Testis (tissue), 3 donors: ENCODE results near the gene BAMBI. TPM values are rescaled to one million over a fixed set of nuclear protein-coding genes. Genes with fewer than 3 reads are reported as not detected.

ENCODE experiments used
- DNase-seq: peaks from one replicate; pipeline ENCODE4 v3.0.0-alpha.2; 2019
- H3K27ac ChIP-seq, 2 donors: fragments of 200-600 bp; sonication (generic); one replicate each; pipeline ENCODE4 v1.5.1; 2019
- H3K27me3 ChIP-seq: fragments of 200-600 bp; sonication (generic); one replicate; pipeline ENCODE4 v1.5.1; 2019
- H3K36me3 ChIP-seq: fragments of 200-600 bp; sonication (generic); one replicate; pipeline ENCODE4 v1.5.1; 2017; ENCODE audit warnings: low read depth; ENCODE audit errors: missing control alignments
- H3K4me1 ChIP-seq: fragments of 200-600 bp; sonication (generic); one replicate; pipeline ENCODE4 v1.5.1; 2019
- H3K4me3 ChIP-seq, 2 donors: fragments of 200-600 bp; sonication (generic); one replicate each; pipeline ENCODE4 v1.5.1; 2017 to 2019
- H3K9me3 ChIP-seq: fragments of 200-600 bp; sonication (generic); one replicate; pipeline ENCODE4 v1.5.1; 2017
- POLR2A ChIP-seq: fragments of 450-650 bp; IDR thresholded peaks from one replicate; pipeline ENCODE4 v1.6.1; 2017; ENCODE audit warnings: antibody characterized with exemption, mild to moderate bottlenecking, moderate library complexity
- WGBS, 2 donors: methylation state at CpG; one replicate each; pipeline ENCODE4 v1.1.5; 2018; 5-methylcytosine and 5-hydroxymethylcytosine counted together
- intact Hi-C: fragments of 100-400 bp; cut with DNase I; formaldehyde crosslinking; loops from one replicate; pipeline ENCODE4 v1.15.1; 2023; ENCODE audit warnings: low total_unique reads
- polyA plus RNA-seq: library from polyadenylated mRNA; stranded (reverse); fragments of 350-450 nt; fragmentation: Illumina TruSeq; extraction: RNeasy Lipid Tissue Mini Kit (QIAGEN cat#74804); gene quantifications from one replicate; pipeline ENCODE4 v1.2.3, GENCODE V29; 2014; ENCODE audit warnings: low read depth, low replicate concordance; ENCODE audit not compliant: insufficient read depth
- total RNA-seq, 2 donors: library from RNA; depleted of rRNA; stranded (reverse); fragments of >200 nt; gene quantifications; one replicate each; pipeline ENCODE4 v1.2.3, GENCODE V29; 2016
- TF ChIP-seq, protein P1 (sequence below), 3 experiments: fragments of 450-650 bp in 2 of 3; fragments of 200-600 bp in 1 of 3; sonication (generic) in 1 of 3; IDR thresholded peaks; one replicate each; pipeline ENCODE4 v1.5.1; 2016 to 2019; ENCODE audit warnings: antibody characterized with exemption in 3 of 3, mild to moderate bottlenecking in 2 of 3, moderate library complexity in 1 of 3

BAMBI gene
- total and polyA plus RNA-seq, 3 donors from 2014 or later, result 24.4 to 59.6 (median 49.7) TPM

DNA sequence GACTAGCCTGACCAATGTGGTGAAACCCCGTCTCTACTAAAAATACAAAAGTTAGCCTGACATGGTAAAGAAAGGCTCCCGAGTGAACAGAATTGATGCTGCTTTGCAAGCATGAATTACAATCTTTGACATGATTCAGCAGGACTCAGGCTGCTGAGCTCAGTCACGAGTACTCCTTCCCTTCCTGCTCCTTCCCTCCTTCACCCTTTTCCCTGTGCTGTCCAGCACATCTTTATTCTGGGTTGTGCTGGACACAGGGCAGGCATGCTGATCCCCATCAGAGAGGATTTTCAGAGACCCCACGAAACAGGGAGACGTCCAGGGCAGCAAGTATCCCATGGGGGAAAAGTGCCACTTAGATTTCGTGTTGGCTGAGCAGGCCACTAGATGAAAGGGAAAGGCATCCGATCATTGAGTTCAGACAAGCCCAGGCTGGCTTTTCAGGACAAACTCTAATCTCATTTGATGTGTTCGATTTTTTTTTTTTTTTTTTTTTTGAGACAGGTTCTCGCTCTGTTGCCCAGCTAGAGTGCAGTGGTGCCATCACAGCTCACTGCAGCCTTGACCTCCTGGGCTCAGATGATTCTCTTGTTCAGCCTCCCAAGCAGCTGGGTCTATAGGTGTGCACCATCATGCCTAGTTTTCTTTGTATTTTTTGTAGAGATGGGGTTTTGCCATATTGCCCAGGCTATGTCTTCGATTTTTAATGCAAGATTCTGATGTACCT is 36.5 kb downstream of the BAMBI start:
- Histone ChIP-seq H3K9me3 (no peaks in the 10 kb centered on the region), H3K36me3 (no peaks in the 10 kb centered on the region), H3K27me3 (no peaks in the 10 kb centered on the region), H3K4me1 (peaks cover 5% of the 10 kb centered on the region), H3K4me3 (no peak overlapping the region), H3K27ac (no peak overlapping the region)
- TF ChIP-seq POLR2A, result no peak
- TF ChIP-seq, protein P1, sequence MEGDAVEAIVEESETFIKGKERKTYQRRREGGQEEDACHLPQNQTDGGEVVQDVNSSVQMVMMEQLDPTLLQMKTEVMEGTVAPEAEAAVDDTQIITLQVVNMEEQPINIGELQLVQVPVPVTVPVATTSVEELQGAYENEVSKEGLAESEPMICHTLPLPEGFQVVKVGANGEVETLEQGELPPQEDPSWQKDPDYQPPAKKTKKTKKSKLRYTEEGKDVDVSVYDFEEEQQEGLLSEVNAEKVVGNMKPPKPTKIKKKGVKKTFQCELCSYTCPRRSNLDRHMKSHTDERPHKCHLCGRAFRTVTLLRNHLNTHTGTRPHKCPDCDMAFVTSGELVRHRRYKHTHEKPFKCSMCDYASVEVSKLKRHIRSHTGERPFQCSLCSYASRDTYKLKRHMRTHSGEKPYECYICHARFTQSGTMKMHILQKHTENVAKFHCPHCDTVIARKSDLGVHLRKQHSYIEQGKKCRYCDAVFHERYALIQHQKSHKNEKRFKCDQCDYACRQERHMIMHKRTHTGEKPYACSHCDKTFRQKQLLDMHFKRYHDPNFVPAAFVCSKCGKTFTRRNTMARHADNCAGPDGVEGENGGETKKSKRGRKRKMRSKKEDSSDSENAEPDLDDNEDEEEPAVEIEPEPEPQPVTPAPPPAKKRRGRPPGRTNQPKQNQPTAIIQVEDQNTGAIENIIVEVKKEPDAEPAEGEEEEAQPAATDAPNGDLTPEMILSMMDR (IDR thresholded peaks at IDR 0.05), result no peak
- 93% methylated on average over 10 of the region's 10 CpGs for WGBS, 2 donors
- intact Hi-C loops, result no loop called here
- no peak for DNase-seq

DNA sequence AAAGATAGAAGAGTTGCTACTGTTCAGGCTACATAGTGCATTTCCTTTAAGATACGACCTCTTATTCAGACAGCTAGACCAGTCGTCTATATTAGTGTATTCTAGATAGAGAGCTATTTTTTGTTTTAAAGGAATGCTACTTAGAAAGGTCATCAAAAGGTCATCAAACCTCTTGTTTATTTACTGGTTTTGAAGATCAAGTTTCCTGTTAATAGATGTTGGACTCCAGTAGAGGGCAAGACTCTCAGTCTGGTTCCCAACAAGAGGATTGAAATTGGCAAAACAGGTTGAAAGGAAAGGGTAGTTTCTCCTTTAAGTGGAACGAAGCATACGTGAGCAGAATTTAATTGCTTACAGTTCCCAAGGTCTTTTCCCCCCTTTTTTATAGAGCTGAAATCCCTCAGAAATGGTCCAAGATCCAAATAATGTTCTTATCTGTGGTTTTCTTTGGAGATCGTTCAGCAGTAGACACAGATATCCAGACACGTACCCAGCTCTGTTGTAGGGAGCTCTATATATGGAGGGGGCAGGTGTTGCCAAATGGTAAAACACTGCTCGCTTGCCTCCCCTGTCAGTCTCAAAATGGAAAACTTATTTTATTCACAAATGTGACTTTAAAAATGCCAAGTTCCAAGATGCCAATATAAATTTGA is 37.2 kb downstream of the BAMBI start:
- WGBS, 2 donors, result 53% methylated on average over 7 of the region's 7 CpGs

DNA sequence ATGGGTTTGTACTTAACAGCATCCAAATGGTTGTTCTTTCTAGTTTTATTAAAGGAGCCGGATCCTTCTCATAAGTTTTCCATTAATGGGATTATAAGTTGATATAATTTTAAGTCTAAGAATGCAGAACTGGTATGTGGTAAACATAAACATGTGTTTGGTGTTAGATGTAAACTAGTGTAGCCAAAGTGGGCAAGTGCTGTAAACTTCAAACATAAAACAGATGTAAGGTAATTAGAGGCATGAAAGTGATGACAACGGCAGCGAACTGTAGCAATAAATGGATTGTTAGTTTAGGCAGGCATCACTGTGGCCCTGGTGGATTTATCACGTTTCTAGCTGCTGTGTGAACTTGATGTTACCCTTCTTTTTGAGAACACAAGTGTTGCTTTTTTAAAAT is 37.9 kb downstream of the BAMBI start:
- no peak for TF ChIP-seq POLR2A
- TF ChIP-seq, protein P1 (IDR thresholded peaks at IDR 0.05), result no peak
- H3K27me3 ChIP-seq, result no peaks in the 10 kb centered on the region
- no peak overlapping the region for H3K27ac ChIP-seq
- intact Hi-C loops, result no loop called here
- H3K4me3 ChIP-seq, result no peak overlapping the region
- DNase-seq, result no peak
- 52 to 59% methylated on average over 4 of the region's 4 CpGs for WGBS, 2 donors
- H3K4me1 ChIP-seq, result peaks cover 2% of the 10 kb centered on the region
- no peaks in the 10 kb centered on the region for H3K36me3 ChIP-seq
- H3K9me3 ChIP-seq, result no peaks in the 10 kb centered on the region

More for the DNA sequence above, 37.2 kb downstream of the BAMBI start:
- intact Hi-C loops, result no loop called here
- Histone ChIP-seq H3K4me3 (no peak overlapping the region), H3K27ac (no peak overlapping the region), H3K27me3 (no peaks in the 10 kb centered on the region), H3K9me3 (no peaks in the 10 kb centered on the region), H3K4me1 (peaks cover 5% of the 10 kb centered on the region), H3K36me3 (no peaks in the 10 kb centered on the region)
- DNase-seq, result no peak
- no peak for TF ChIP-seq POLR2A
- TF ChIP-seq, protein P1 (IDR thresholded peaks at IDR 0.05), result no peak

DNA sequence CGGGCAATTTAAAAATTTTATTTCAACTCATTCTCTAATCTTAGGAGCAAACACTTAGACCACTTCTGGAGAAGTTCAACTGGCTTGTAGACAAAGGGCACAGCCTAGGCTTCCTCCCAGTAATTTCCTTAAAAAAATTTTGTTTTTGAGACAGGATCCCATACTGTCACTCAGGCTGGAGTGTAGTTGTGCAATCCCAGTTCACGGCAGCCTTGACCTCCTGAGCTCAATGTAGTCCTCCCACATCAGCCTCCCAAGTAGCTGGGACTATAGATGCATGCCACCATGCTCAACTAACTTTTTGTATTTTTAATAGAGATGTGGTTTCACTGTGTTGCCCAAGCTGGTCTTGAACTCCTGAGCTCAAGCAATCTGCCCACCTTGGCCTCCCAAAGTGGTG is 38.4 kb downstream of the BAMBI start:
- Histone ChIP-seq H3K9me3 (no peaks in the 10 kb centered on the region), H3K27ac (no peak overlapping the region), H3K36me3 (no peaks in the 10 kb centered on the region), H3K27me3 (no peaks in the 10 kb centered on the region), H3K4me1 (no peaks in the 10 kb centered on the region), H3K4me3 (no peak overlapping the region)
- TF ChIP-seq POLR2A, result no peak
- TF ChIP-seq, protein P1 (IDR thresholded peaks at IDR 0.05), result no peak
- intact Hi-C loops, result no loop called here
- 83 to 89% methylated on average over 2 of the region's 2 CpGs for WGBS, 2 donors
- no peak for DNase-seq
